Pulmonary artery endothelial cell (primary cell): ENCODE results near the gene RALB. TPM values are rescaled to one million over a fixed set of nuclear protein-coding genes. Genes with fewer than 3 reads are reported as not detected.

Source experiments
- DNase-seq: peaks from one replicate; pipeline ENCODE4 v3.0.0-alpha.2; 2011; ENCODE audit warnings: low read depth, low spot score
- total RNA-seq: library from RNA; depleted of rRNA; stranded (reverse); fragments of >200 nt; gene quantifications from 2 replicates; pipeline ENCODE4 v1.2.3, GENCODE V29; 2014

The RALB gene
- total RNA-seq, 1 donor from 2014 or later = 163 TPM

- no peak for DNase-seq
Observed at GRCh38 chr2:120262761-120263428, 10.2 kb downstream of the RALB start.

GRCh38 chr2:120265006-120265405, 12.4 kb downstream of the RALB start:
- DNase-seq = no peak

- DNase-seq = no peak
Observed at GRCh38 chr2:120267348-120267747, 14.7 kb downstream of the RALB start.

GRCh38 chr2:120269076-120269744, 16.6 kb downstream of the RALB start:
- no peak for DNase-seq

- DNase-seq = no peak
Observed at GRCh38 chr2:120269816-120270215, 17.2 kb downstream of the RALB start.

GRCh38 chr2:120271711-120272379, 19.2 kb downstream of the RALB start:
- DNase-seq = no peak

- no peak for DNase-seq
Observed at GRCh38 chr2:120272763-120273481, 20.3 kb downstream of the RALB start.

GRCh38 chr2:120275617-120276400, 23.2 kb downstream of the RALB start:
- DNase-seq = no peak

- DNase-seq = no peak
Observed at GRCh38 chr2:120277505-120278205, 25.0 kb downstream of the RALB start.

- no peak for DNase-seq
Observed at GRCh38 chr2:120278901-120279300, 26.2 kb downstream of the RALB start.

GRCh38 chr2:120279708-120280107, 27.1 kb downstream of the RALB start:
- no peak for DNase-seq

GRCh38 chr2:120283649-120284048, 31.0 kb downstream of the RALB start:
- DNase-seq = no peak

- no peak for DNase-seq
Observed at GRCh38 chr2:120285056-120285455, 32.4 kb downstream of the RALB start.

- no peak for DNase-seq
Observed at GRCh38 chr2:120287183-120288015, 34.7 kb downstream of the RALB start.

- DNase-seq = no peak
Observed at GRCh38 chr2:120288016-120288373, 35.3 kb downstream of the RALB start.

GRCh38 chr2:120289221-120289906, 36.7 kb downstream of the RALB start:
- DNase-seq = no peak

- DNase-seq = no peak
Observed at GRCh38 chr2:120290737-120291136, 38.1 kb downstream of the RALB start.

- no peak for DNase-seq
Observed at GRCh38 chr2:120291401-120292311, 39.0 kb downstream of the RALB start.
